Liver (tissue), 9 donors: ENCODE measurements around the gene RNF19B. TPM values are rescaled to one million over a fixed set of nuclear protein-coding genes. Genes with fewer than 3 reads are reported as not detected.
A peak's percentile ranks its signal among the peaks of the same experiment; 100 is the strongest.

Source experiments
- DNase-seq: peaks from one replicate; pipeline ENCODE4 v3.0.0-alpha.2; 2017; ENCODE audit warnings: low spot score
- H3K27ac ChIP-seq, 2 donors: one replicate each; pipeline ENCODE4 v1.7.0; 2013; ENCODE audit warnings: inconsistent platforms in 2 of 2, low read length in 2 of 2, control low read depth in 1 of 2, low read depth in 1 of 2, mild to moderate bottlenecking in 1 of 2
- H3K27me3 ChIP-seq, 4 donors: one replicate each; pipeline versions ENCODE4 v1.6.1 to v1.7.0; 2013; ENCODE audit warnings: low read length in 3 of 4, inconsistent platforms in 1 of 4, mild to moderate bottlenecking in 1 of 4, moderate library complexity in 1 of 4; ENCODE audit not compliant: control insufficient read depth in 4 of 4, insufficient read depth in 4 of 4
- H3K36me3 ChIP-seq, 4 donors: one replicate each; pipeline versions ENCODE4 v1.6.1 to v1.7.0; 2013; ENCODE audit warnings: low read length in 3 of 4, mild to moderate bottlenecking in 3 of 4, low read depth in 1 of 4, moderate library complexity in 1 of 4; ENCODE audit not compliant: control insufficient read depth in 4 of 4, insufficient read depth in 3 of 4
- H3K4me1 ChIP-seq, 4 donors: one replicate each; pipeline versions ENCODE4 v1.6.1 to v1.7.0; 2013; ENCODE audit warnings: low read length in 3 of 4, mild to moderate bottlenecking in 3 of 4, moderate library complexity in 1 of 4; ENCODE audit not compliant: control insufficient read depth in 4 of 4, insufficient read depth in 4 of 4
- H3K4me3 ChIP-seq, 3 donors: one replicate each; pipeline versions ENCODE4 v1.6.1 to v1.7.0; 2013; ENCODE audit warnings: low read length in 3 of 3, control low read depth in 1 of 3, low read depth in 1 of 3, mild to moderate bottlenecking in 1 of 3
- H3K9ac ChIP-seq, 2 donors: one replicate each; pipeline ENCODE4 v1.7.0; 2013; ENCODE audit warnings: low read length in 2 of 2, mild to moderate bottlenecking in 2 of 2, moderate library complexity in 2 of 2, control low read depth in 1 of 2, low read depth in 1 of 2
- H3K9me3 ChIP-seq, 4 donors: one replicate each; pipeline versions ENCODE4 v1.6.1 to v1.7.0; 2013; ENCODE audit warnings: low read length in 3 of 4; ENCODE audit not compliant: control insufficient read depth in 4 of 4
- EGR1 ChIP-seq, 2 donors: IDR thresholded peaks; 2 replicates each; pipeline ENCODE4 v1.6.1; 2016 to 2018; ENCODE audit warnings: antibody characterized with exemption in 2 of 2, low read depth in 2 of 2
- FOXA2 ChIP-seq: IDR thresholded peaks from 2 replicates; pipeline ENCODE4 v1.6.1; 2016; ENCODE audit warnings: antibody characterized with exemption
- HNF4A ChIP-seq, 2 donors: conservative IDR thresholded peaks; 2 replicates each; pipeline ENCODE4 v1.6.1; 2016; ENCODE audit warnings: antibody characterized with exemption in 2 of 2, mild to moderate bottlenecking in 2 of 2
- HNF4G ChIP-seq: IDR thresholded peaks from 2 replicates; pipeline ENCODE4 v1.6.1; 2016; ENCODE audit warnings: antibody characterized with exemption
- NR2F2 ChIP-seq: IDR thresholded peaks from 2 replicates; pipeline ENCODE4 v1.6.1; 2016; ENCODE audit warnings: antibody characterized with exemption
- RAD21 ChIP-seq, 2 donors: IDR thresholded peaks; 2 replicates each; pipeline ENCODE4 v1.6.1; 2016; ENCODE audit warnings: antibody characterized with exemption in 2 of 2, mild to moderate bottlenecking in 2 of 2
- RXRA ChIP-seq, 2 donors: IDR thresholded peaks; 2 replicates each; pipeline ENCODE4 v1.6.1; 2017 to 2018; ENCODE audit warnings: antibody characterized with exemption in 2 of 2, mild to moderate bottlenecking in 1 of 2
- SP1 ChIP-seq: IDR thresholded peaks from 2 replicates; pipeline ENCODE4 v1.6.1; 2018; ENCODE audit warnings: antibody characterized with exemption, mild to moderate bottlenecking
- WGBS: extraction: QIAGEN DNeasy Blood & Tissue Kit; methylation state at CpG from one replicate; pipeline ENCODE4 v1.1.7; 2013; 5-methylcytosine and 5-hydroxymethylcytosine counted together
- polyA plus RNA-seq, 2 donors: library from polyadenylated mRNA; stranded (reverse) in 1 of 2; unstranded in 1 of 2; fragments of 200-250 nt in 1 of 2; fragments of >200 nt in 1 of 2; fragmentation: Nextera tagmentation in 1 of 2; extraction: Ambion mirVana in 1 of 2; gene quantifications; one replicate each; pipeline versions ENCODE4 v1.2.1 to v1.2.3, GENCODE V29; 2013 to 2015
- total RNA-seq, 2 donors: library from RNA; depleted of rRNA; stranded (reverse); fragments of >200 nt; gene quantifications; one replicate each; pipeline ENCODE4 v1.2.3, GENCODE V29; 2014
- TF ChIP-seq, protein P1 (sequence below): IDR thresholded peaks from 2 replicates; pipeline ENCODE4 v1.6.1; 2016; ENCODE audit warnings: antibody characterized with exemption, mild to moderate bottlenecking
- donor health status: healthy.
- donor health status: healthy.
- donor health status: healthy.
- donor health status: healthy.
- donor health status: healthy.

RNF19B gene
- total and polyA plus RNA-seq, 4 donors: 2.2 to 8.3 (median 5.0) TPM

DNA sequence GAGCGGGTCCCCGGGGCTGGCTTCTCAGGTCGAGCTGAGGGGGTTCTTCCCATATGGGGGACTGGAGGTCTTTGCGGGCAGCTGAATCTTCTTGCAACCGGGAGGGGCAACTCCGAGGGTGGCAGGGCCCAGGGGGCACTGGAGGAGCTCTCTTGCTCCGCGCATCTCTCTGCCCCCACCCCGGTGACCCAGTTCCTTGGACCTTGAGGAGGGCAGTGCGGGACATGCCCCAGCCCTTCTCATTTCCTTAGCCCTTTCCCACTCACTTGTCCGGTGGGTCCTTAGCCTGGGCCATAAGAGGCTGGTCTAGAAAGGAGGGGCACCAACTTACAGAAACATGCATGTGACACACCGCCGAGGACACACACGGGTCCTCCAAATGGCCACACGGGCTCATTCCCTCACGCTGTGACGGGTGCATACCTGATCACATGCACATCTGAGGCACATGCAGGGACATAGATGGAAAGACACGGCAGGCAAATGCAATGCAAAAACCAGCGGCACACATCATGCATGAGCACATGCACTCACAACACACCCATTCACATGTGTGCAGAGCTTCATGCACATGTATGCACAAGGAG, 77.7 kb downstream of the RNF19B start:
- H3K4me1 ChIP-seq: peaks cover 0 to 5% (median under 1%) of the 10 kb centered on the region in 4 donors
- WGBS: 43% methylated on average over 19 of the region's 19 CpGs
- no peaks in the 10 kb centered on the region for H3K36me3 ChIP-seq
- no peak for DNase-seq
- H3K9ac ChIP-seq: no peak overlapping the region
- TF ChIP-seq, protein P1, sequence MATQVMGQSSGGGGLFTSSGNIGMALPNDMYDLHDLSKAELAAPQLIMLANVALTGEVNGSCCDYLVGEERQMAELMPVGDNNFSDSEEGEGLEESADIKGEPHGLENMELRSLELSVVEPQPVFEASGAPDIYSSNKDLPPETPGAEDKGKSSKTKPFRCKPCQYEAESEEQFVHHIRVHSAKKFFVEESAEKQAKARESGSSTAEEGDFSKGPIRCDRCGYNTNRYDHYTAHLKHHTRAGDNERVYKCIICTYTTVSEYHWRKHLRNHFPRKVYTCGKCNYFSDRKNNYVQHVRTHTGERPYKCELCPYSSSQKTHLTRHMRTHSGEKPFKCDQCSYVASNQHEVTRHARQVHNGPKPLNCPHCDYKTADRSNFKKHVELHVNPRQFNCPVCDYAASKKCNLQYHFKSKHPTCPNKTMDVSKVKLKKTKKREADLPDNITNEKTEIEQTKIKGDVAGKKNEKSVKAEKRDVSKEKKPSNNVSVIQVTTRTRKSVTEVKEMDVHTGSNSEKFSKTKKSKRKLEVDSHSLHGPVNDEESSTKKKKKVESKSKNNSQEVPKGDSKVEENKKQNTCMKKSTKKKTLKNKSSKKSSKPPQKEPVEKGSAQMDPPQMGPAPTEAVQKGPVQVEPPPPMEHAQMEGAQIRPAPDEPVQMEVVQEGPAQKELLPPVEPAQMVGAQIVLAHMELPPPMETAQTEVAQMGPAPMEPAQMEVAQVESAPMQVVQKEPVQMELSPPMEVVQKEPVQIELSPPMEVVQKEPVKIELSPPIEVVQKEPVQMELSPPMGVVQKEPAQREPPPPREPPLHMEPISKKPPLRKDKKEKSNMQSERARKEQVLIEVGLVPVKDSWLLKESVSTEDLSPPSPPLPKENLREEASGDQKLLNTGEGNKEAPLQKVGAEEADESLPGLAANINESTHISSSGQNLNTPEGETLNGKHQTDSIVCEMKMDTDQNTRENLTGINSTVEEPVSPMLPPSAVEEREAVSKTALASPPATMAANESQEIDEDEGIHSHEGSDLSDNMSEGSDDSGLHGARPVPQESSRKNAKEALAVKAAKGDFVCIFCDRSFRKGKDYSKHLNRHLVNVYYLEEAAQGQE: peak; percentile 7
- TF ChIP-seq RXRA (IDR thresholded peaks at IDR 0.05): no peak
- TF ChIP-seq RAD21 (IDR thresholded peaks at IDR 0.05): no peak
- TF ChIP-seq FOXA2: no peak
- TF ChIP-seq SP1: no peak
- no peak for TF ChIP-seq EGR1 (IDR thresholded peaks at IDR 0.05; ENCODE audit: low read depth in 2 of 2)
- TF ChIP-seq HNF4A (conservative IDR thresholded peaks at IDR 0.05): no peak
- no peak for TF ChIP-seq HNF4G
- no peak for TF ChIP-seq NR2F2
- H3K9me3 ChIP-seq: no peaks in the 10 kb centered on the region
- H3K27me3 ChIP-seq: peaks cover 0 to 10% (median 3%) of the 10 kb centered on the region in 4 donors
- no peak overlapping the region for H3K27ac ChIP-seq
- H3K4me3 ChIP-seq: peak overlapping the region in 1 of 3 donors; percentile 15

Other genes starting within 250 kb of the RNF19B start
- gene YARS1, start 147.5 kb downstream of the RNF19B start, total RNA-seq: 10 to 100 TPM; 31.6 to 94.0 TPM
- 10 to 100 TPM; 39.3 to 65.8 TPM for gene YARS1, start 147.5 kb downstream of the RNF19B start, polyA plus RNA-seq
- 10 to 100 TPM; 15.8 to 24.8 TPM for gene S100PBP, start 147.2 kb downstream of the RNF19B start, total RNA-seq
- 1 to 10 TPM; 1.9 to 6.4 TPM for gene S100PBP, start 147.2 kb downstream of the RNF19B start, polyA plus RNA-seq
- 10 to 100 TPM in 1 of 2 donors, 1 to 10 TPM in 1; 2.5 to 10.5 TPM for gene FNDC5, start 93.9 kb downstream of the RNF19B start, total RNA-seq
- 1 to 10 TPM in 1 of 2 donors, under 1 TPM in 1; 0.43 to 1.5 TPM for gene FNDC5, start 93.9 kb downstream of the RNF19B start, polyA plus RNA-seq
- gene HPCA, start 78.3 kb downstream of the RNF19B start, total RNA-seq: not detected
- gene HPCA, start 78.3 kb downstream of the RNF19B start, polyA plus RNA-seq: not detected
- 1 to 10 TPM in 1 of 2 donors, under 1 TPM in 1; 0.92 to 1.4 TPM for gene TMEM54, start 63.4 kb downstream of the RNF19B start, total RNA-seq
- gene TMEM54, start 63.4 kb downstream of the RNF19B start, polyA plus RNA-seq: 10 to 100 TPM in 1 of 2 donors, 1 to 10 TPM in 1; 3.8 to 10.9 TPM
- gene AK2, start 72.1 kb upstream of the RNF19B start, total RNA-seq: 100 to 1,000 TPM in 1 of 2 donors, 10 to 100 TPM in 1; 34.2 to 181 TPM
- gene AK2, start 72.1 kb upstream of the RNF19B start, polyA plus RNA-seq: 100 to 1,000 TPM; 101 to 128 TPM
- gene AZIN2, start 116.3 kb upstream of the RNF19B start, total RNA-seq: 1 to 10 TPM in 1 of 2 donors, under 1 TPM in 1; 0.79 to 2.6 TPM
- under 1 TPM; 0.68 to 0.69 TPM for gene AZIN2, start 116.3 kb upstream of the RNF19B start, polyA plus RNA-seq
- 1 to 10 TPM; 1.1 to 1.3 TPM for gene TRIM62, start 217.2 kb upstream of the RNF19B start, total RNA-seq
- gene TRIM62, start 217.2 kb upstream of the RNF19B start, polyA plus RNA-seq: 1 to 10 TPM in 1 of 2 donors, under 1 TPM in 1; 0.60 to 1.2 TPM